ENCODE measurements around the gene GBP4.
A peak's percentile ranks its signal among the peaks of the same experiment; 100 is the strongest.

Gene GBP4

DNA sequence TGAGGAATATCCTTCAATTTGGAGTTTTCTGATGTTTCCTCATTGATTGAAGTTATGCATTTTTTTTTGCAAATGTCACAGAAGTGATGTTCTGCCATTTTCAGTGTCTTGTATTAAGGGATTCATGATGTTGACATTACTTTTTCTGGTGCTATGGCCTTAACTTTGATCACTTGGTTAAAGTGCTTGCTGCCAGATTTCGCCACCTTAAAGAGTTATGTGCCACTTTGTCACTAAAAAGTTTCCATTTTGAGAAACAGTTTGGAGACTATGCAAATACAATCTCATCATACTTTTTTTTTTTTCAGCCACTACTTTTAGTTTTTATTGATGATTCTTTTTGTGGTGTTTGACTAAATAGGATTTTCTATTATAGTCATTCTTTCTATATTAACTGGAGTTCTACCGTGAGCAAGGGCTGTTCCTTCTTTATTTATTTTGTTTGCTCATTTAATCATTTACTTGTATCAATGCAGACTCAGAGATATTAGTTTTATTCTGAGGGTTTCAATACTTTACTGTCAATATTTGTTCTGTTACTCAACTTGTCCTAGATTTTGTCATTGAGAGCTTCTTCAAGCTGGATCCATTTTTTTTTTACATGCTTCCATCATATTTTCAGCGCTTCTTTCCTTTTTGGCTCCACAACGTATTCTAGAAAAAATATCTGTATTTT, 26.1 kb downstream of the GBP4 start:
- DNase-seq (ENCODE audit: low read depth in 1 of 2, low spot score in 1 of 2): no peak
- Histone ChIP-seq H3K27ac (replicated peaks) (no peak overlapping the region), H3K4me3 (replicated peaks; ENCODE audit: insufficient read depth, low read length) (no peak overlapping the region), H3K27me3 (ENCODE audit: insufficient read depth, poor library complexity, severe bottlenecking) (no peaks in the 10 kb centered on the region)
- TF ChIP-seq, protein P1, sequence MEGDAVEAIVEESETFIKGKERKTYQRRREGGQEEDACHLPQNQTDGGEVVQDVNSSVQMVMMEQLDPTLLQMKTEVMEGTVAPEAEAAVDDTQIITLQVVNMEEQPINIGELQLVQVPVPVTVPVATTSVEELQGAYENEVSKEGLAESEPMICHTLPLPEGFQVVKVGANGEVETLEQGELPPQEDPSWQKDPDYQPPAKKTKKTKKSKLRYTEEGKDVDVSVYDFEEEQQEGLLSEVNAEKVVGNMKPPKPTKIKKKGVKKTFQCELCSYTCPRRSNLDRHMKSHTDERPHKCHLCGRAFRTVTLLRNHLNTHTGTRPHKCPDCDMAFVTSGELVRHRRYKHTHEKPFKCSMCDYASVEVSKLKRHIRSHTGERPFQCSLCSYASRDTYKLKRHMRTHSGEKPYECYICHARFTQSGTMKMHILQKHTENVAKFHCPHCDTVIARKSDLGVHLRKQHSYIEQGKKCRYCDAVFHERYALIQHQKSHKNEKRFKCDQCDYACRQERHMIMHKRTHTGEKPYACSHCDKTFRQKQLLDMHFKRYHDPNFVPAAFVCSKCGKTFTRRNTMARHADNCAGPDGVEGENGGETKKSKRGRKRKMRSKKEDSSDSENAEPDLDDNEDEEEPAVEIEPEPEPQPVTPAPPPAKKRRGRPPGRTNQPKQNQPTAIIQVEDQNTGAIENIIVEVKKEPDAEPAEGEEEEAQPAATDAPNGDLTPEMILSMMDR (IDR thresholded peaks at IDR 0.05; ENCODE audit: insufficient read depth, low read length): no peak
- TF ChIP-seq GABPA (IDR thresholded peaks at IDR 0.05; ENCODE audit: low read depth) (no peak), POLR2AphosphoS5 (IDR thresholded peaks at IDR 0.05; ENCODE audit: low read depth) (no peak), SPI1 (IDR thresholded peaks at IDR 0.05; ENCODE audit: borderline replicate concordance, low read depth) (no peak)
- TF ChIP-seq, protein P2, sequence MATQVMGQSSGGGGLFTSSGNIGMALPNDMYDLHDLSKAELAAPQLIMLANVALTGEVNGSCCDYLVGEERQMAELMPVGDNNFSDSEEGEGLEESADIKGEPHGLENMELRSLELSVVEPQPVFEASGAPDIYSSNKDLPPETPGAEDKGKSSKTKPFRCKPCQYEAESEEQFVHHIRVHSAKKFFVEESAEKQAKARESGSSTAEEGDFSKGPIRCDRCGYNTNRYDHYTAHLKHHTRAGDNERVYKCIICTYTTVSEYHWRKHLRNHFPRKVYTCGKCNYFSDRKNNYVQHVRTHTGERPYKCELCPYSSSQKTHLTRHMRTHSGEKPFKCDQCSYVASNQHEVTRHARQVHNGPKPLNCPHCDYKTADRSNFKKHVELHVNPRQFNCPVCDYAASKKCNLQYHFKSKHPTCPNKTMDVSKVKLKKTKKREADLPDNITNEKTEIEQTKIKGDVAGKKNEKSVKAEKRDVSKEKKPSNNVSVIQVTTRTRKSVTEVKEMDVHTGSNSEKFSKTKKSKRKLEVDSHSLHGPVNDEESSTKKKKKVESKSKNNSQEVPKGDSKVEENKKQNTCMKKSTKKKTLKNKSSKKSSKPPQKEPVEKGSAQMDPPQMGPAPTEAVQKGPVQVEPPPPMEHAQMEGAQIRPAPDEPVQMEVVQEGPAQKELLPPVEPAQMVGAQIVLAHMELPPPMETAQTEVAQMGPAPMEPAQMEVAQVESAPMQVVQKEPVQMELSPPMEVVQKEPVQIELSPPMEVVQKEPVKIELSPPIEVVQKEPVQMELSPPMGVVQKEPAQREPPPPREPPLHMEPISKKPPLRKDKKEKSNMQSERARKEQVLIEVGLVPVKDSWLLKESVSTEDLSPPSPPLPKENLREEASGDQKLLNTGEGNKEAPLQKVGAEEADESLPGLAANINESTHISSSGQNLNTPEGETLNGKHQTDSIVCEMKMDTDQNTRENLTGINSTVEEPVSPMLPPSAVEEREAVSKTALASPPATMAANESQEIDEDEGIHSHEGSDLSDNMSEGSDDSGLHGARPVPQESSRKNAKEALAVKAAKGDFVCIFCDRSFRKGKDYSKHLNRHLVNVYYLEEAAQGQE (IDR thresholded peaks at IDR 0.05; ENCODE audit: insufficient replicate concordance, low read depth): no peak

DNA sequence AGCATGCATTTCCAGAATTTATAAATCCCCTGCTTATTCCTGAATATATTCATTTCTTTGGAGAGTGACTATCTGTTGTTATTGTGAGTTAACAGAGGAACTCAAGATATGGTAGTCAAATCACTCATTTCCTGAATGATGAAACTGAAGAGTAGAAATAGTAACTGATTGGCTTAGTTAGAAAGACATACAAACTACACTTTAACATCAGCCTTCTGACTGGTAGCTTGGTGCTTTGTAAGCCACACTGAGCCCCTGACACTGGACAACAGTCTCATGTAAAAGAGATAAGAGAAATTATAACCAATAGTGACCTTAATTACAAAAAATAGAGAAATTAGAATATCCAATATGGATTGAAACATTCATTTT, 27.7 kb downstream of the GBP4 start:
- no peak for DNase-seq (ENCODE audit: low read depth in 1 of 2, low spot score in 1 of 2)
- peaks cover 3% of the 10 kb centered on the region for H3K27me3 ChIP-seq (ENCODE audit: insufficient read depth, poor library complexity, severe bottlenecking)
- TF ChIP-seq SPI1 (IDR thresholded peaks at IDR 0.05; ENCODE audit: borderline replicate concordance, low read depth): no peak
- H3K4me3 ChIP-seq (replicated peaks; ENCODE audit: insufficient read depth, low read length): no peak overlapping the region
- H3K27ac ChIP-seq (replicated peaks): no peak overlapping the region

DNA sequence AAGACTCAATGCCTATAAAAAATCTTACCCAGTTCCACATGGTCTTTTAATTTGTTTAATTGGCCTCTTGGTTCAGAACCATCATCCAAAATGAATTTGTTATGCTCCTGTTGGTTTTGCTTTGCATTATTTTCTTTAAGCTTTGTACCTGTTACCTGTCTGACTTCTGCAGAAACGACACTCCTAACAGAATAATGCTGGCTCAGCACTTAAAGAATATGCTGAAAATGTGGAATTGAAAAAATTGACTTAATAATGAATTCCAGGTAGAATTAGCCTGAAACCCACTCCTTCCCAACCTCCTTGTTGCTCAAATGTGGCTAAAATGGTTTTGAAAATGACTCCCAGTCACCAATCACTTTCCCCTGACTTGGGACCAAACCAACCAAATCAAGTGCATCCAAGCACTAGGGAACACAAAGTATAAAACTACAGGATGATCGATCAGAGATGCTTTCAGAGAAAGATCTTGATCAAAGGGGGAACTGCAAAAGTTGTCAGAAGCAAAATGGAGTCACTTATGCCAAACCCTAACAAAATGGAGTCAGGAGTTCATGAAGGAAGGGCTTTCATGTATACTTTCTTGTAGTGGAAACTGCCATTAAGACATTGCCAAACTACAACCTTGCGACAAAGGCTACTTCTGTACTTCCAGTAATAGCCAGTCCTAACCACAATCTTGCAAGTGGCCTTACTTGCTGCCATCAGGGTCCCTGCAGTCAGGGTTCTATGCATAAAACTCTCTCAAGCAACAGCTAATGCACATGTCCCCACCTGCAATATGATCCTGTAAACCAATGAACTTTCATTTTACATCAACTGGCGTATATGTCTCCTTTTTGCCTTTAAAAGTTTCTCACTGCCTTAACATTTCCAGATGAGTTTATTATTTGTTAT, 28.3 kb downstream of the GBP4 start:
- no peak overlapping the region for H3K27ac ChIP-seq (replicated peaks)
- H3K4me3 ChIP-seq (replicated peaks; ENCODE audit: insufficient read depth, low read length): no peak overlapping the region
- peaks cover 3% of the 10 kb centered on the region for H3K27me3 ChIP-seq (ENCODE audit: insufficient read depth, poor library complexity, severe bottlenecking)
- TF ChIP-seq, protein P2 (IDR thresholded peaks at IDR 0.05; ENCODE audit: insufficient replicate concordance, low read depth): no peak
- TF ChIP-seq SPI1 (IDR thresholded peaks at IDR 0.05; ENCODE audit: borderline replicate concordance, low read depth) (no peak), POLR2AphosphoS5 (IDR thresholded peaks at IDR 0.05; ENCODE audit: low read depth) (no peak), GABPA (IDR thresholded peaks at IDR 0.05; ENCODE audit: low read depth) (no peak)
- TF ChIP-seq, protein P1 (IDR thresholded peaks at IDR 0.05; ENCODE audit: insufficient read depth, low read length): no peak
- DNase-seq (ENCODE audit: low read depth in 1 of 2, low spot score in 1 of 2): peak in 1 of 2 experiments; percentile 36

DNA sequence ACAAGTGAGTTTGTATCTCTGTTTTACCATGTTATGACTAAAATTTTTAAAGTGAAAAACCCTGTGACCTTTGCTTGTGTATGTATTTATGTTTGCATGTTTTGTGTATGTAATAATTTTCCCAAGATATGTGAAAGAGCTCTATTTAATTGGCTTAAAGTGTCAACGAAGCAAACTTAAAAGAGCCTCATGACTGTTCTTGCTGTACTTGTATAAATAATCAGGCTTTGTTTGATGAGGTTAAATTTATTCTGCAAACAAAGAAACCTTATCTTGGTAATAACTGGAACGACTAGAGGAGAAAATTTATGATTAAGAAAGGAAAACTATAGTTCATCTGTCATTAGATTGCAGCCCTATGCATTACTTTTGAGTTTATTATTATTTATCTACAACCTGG, 29.6 kb downstream of the GBP4 start:
- H3K4me3 ChIP-seq (replicated peaks; ENCODE audit: insufficient read depth, low read length): no peak overlapping the region
- TF ChIP-seq POLR2AphosphoS5 (IDR thresholded peaks at IDR 0.05; ENCODE audit: low read depth): no peak
- TF ChIP-seq, protein P2 (IDR thresholded peaks at IDR 0.05; ENCODE audit: insufficient replicate concordance, low read depth): no peak
- TF ChIP-seq, protein P1 (IDR thresholded peaks at IDR 0.05; ENCODE audit: insufficient read depth, low read length): no peak
- no peak for TF ChIP-seq SPI1 (IDR thresholded peaks at IDR 0.05; ENCODE audit: borderline replicate concordance, low read depth)
- no peak for TF ChIP-seq GABPA (IDR thresholded peaks at IDR 0.05; ENCODE audit: low read depth)
- peaks cover 3% of the 10 kb centered on the region for H3K27me3 ChIP-seq (ENCODE audit: insufficient read depth, poor library complexity, severe bottlenecking)
- no peak for DNase-seq (ENCODE audit: low read depth in 1 of 2, low spot score in 1 of 2)
- no peak overlapping the region for H3K27ac ChIP-seq (replicated peaks)
